ENCODE measurements around the gene PAQR9. TPM values are rescaled to one million over a fixed set of nuclear protein-coding genes. Genes with fewer than 3 reads are reported as not detected.

Gene PAQR9
- total and polyA plus RNA-seq, 2 donors (not counting 1 experiment from before 2014, with no cell fraction given): not detected

GRCh38 chr3:142943870-142944269 lies 19.6 kb downstream of the PAQR9 start:
- Histone ChIP-seq H4K20me1 (ENCODE audit: control insufficient read depth, extremely low read depth, insufficient read depth, low read length) (no peaks in the 10 kb centered on the region), H3K27me3 (ENCODE audit: control insufficient read depth, insufficient read depth, low read length) (no peaks in the 10 kb centered on the region), H3K4me3 (replicated peaks in 1 of 4; ENCODE audit: control extremely low read depth in 1 of 4, insufficient read depth in 1 of 4, low read depth in 3 of 4, low read length in 4 of 4) (no peak overlapping the region), H3K4me1 (ENCODE audit: control insufficient read depth, extremely low read depth, insufficient read depth, low read length) (no peaks in the 10 kb centered on the region), H3K27ac (ENCODE audit: insufficient read depth, low read length) (no peak overlapping the region), H3K9me3 (ENCODE audit: control insufficient read depth, insufficient read depth, low read depth, low read length) (no peaks in the 10 kb centered on the region), H3K79me2 (ENCODE audit: control insufficient read depth, insufficient read depth, low read length) (no peaks in the 10 kb centered on the region), H2AFZ (ENCODE audit: low read length) (no peak overlapping the region), H3K4me2 (ENCODE audit: extremely low read depth, insufficient read depth, low read length) (no peak overlapping the region), H3K36me3 (ENCODE audit: control insufficient read depth, insufficient read depth, low read length) (no peaks in the 10 kb centered on the region), H3K9ac (ENCODE audit: insufficient read depth, low read length) (no peak overlapping the region)
- TF ChIP-seq CTCF (conservative IDR thresholded peaks at IDR 0.05 in 1 of 2, IDR thresholded peaks at IDR 0.05 in 1 of 2; ENCODE audit: low read depth in 1 of 2, low read length in 2 of 2): no peak
- no peak for TF ChIP-seq EZH2 (IDR thresholded peaks at IDR 0.05; ENCODE audit: low read length, missing control alignments)
- DNase-seq (ENCODE audit: low read depth in 2 of 2): no peak

GRCh38 chr3:142943349-142943748 lies 20.1 kb downstream of the PAQR9 start:
- no peak for DNase-seq (ENCODE audit: low read depth in 2 of 2)
- H3K4me3 ChIP-seq (replicated peaks in 1 of 4; ENCODE audit: control extremely low read depth in 1 of 4, insufficient read depth in 1 of 4, low read depth in 3 of 4, low read length in 4 of 4): no peak overlapping the region
- H3K36me3 ChIP-seq (ENCODE audit: control insufficient read depth, insufficient read depth, low read length): no peaks in the 10 kb centered on the region
- no peaks in the 10 kb centered on the region for H3K27me3 ChIP-seq (ENCODE audit: control insufficient read depth, insufficient read depth, low read length)
- no peak overlapping the region for H2AFZ ChIP-seq (ENCODE audit: low read length)
- H3K9me3 ChIP-seq (ENCODE audit: control insufficient read depth, insufficient read depth, low read depth, low read length): no peaks in the 10 kb centered on the region
- no peak overlapping the region for H3K27ac ChIP-seq (ENCODE audit: insufficient read depth, low read length)
- H3K4me2 ChIP-seq (ENCODE audit: extremely low read depth, insufficient read depth, low read length): no peak overlapping the region
- H3K4me1 ChIP-seq (ENCODE audit: control insufficient read depth, extremely low read depth, insufficient read depth, low read length): no peaks in the 10 kb centered on the region
- no peaks in the 10 kb centered on the region for H3K79me2 ChIP-seq (ENCODE audit: control insufficient read depth, insufficient read depth, low read length)
- no peak overlapping the region for H3K9ac ChIP-seq (ENCODE audit: insufficient read depth, low read length)
- H4K20me1 ChIP-seq (ENCODE audit: control insufficient read depth, extremely low read depth, insufficient read depth, low read length): no peaks in the 10 kb centered on the region
- no peak for TF ChIP-seq EZH2 (IDR thresholded peaks at IDR 0.05; ENCODE audit: low read length, missing control alignments)
- TF ChIP-seq CTCF (conservative IDR thresholded peaks at IDR 0.05 in 1 of 2, IDR thresholded peaks at IDR 0.05 in 1 of 2; ENCODE audit: low read depth in 1 of 2, low read length in 2 of 2): no peak

GRCh38 chr3:142941373-142942123 lies 21.9 kb downstream of the PAQR9 start:
- Histone ChIP-seq H3K9me3 (ENCODE audit: control insufficient read depth, insufficient read depth, low read depth, low read length) (no peaks in the 10 kb centered on the region), H4K20me1 (ENCODE audit: control insufficient read depth, extremely low read depth, insufficient read depth, low read length) (no peaks in the 10 kb centered on the region), H2AFZ (ENCODE audit: low read length) (no peak overlapping the region), H3K79me2 (ENCODE audit: control insufficient read depth, insufficient read depth, low read length) (no peaks in the 10 kb centered on the region), H3K4me1 (ENCODE audit: control insufficient read depth, extremely low read depth, insufficient read depth, low read length) (no peaks in the 10 kb centered on the region), H3K4me2 (ENCODE audit: extremely low read depth, insufficient read depth, low read length) (no peak overlapping the region), H3K27me3 (ENCODE audit: control insufficient read depth, insufficient read depth, low read length) (no peaks in the 10 kb centered on the region), H3K4me3 (replicated peaks in 1 of 4; ENCODE audit: control extremely low read depth in 1 of 4, insufficient read depth in 1 of 4, low read depth in 3 of 4, low read length in 4 of 4) (no peak overlapping the region), H3K27ac (ENCODE audit: insufficient read depth, low read length) (no peak overlapping the region), H3K36me3 (ENCODE audit: control insufficient read depth, insufficient read depth, low read length) (no peaks in the 10 kb centered on the region), H3K9ac (ENCODE audit: insufficient read depth, low read length) (no peak overlapping the region)
- TF ChIP-seq CTCF (conservative IDR thresholded peaks at IDR 0.05 in 1 of 2, IDR thresholded peaks at IDR 0.05 in 1 of 2; ENCODE audit: low read depth in 1 of 2, low read length in 2 of 2) (no peak), EZH2 (IDR thresholded peaks at IDR 0.05; ENCODE audit: low read length, missing control alignments) (no peak)
- DNase-seq (ENCODE audit: low read depth in 2 of 2): no peak
